ENCODE results near the gene CCNK.

Gene CCNK

GRCh38 chr14:99518441-99519346 is 37.5 kb downstream of the CCNK start:
- peak; percentile 74 for DNase-seq (ENCODE audit: low read depth)
- no peak overlapping the region for H3K4me3 ChIP-seq (ENCODE audit: low read length)
- peak; percentile 86 for TF ChIP-seq CTCF (IDR thresholded peaks at IDR 0.05; ENCODE audit: insufficient read depth, low read depth, low read length, missing control alignments)

- no peak for DNase-seq (ENCODE audit: low read depth)
- H3K4me3 ChIP-seq (ENCODE audit: low read length): no peak overlapping the region
- no peak for TF ChIP-seq CTCF (IDR thresholded peaks at IDR 0.05; ENCODE audit: insufficient read depth, low read depth, low read length, missing control alignments)
Observed at GRCh38 chr14:99519347-99519881, 38.2 kb downstream of the CCNK start.

- no peak for TF ChIP-seq CTCF (IDR thresholded peaks at IDR 0.05; ENCODE audit: insufficient read depth, low read depth, low read length, missing control alignments)
- no peak overlapping the region for H3K4me3 ChIP-seq (ENCODE audit: low read length)
- no peak for DNase-seq (ENCODE audit: low read depth)
Observed at GRCh38 chr14:99519931-99520421, 38.8 kb downstream of the CCNK start.

GRCh38 chr14:99520571-99521081 is 39.4 kb downstream of the CCNK start:
- no peak for DNase-seq (ENCODE audit: low read depth)

GRCh38 chr14:99521176-99522024 is 40.2 kb downstream of the CCNK start:
- no peak for TF ChIP-seq CTCF (IDR thresholded peaks at IDR 0.05; ENCODE audit: insufficient read depth, low read depth, low read length, missing control alignments)
- DNase-seq (ENCODE audit: low read depth): no peak
- no peak overlapping the region for H3K4me3 ChIP-seq (ENCODE audit: low read length)

More at GRCh38 chr14:99520571-99521081, 39.4 kb downstream of the CCNK start:
- no peak for TF ChIP-seq CTCF (IDR thresholded peaks at IDR 0.05; ENCODE audit: insufficient read depth, low read depth, low read length, missing control alignments)
- no peak overlapping the region for H3K4me3 ChIP-seq (ENCODE audit: low read length)

GRCh38 chr14:99522025-99522401 is 40.8 kb downstream of the CCNK start:
- H3K4me3 ChIP-seq (ENCODE audit: low read length): no peak overlapping the region
- no peak for DNase-seq (ENCODE audit: low read depth)
- no peak for TF ChIP-seq CTCF (IDR thresholded peaks at IDR 0.05; ENCODE audit: insufficient read depth, low read depth, low read length, missing control alignments)

All from epithelial cell of esophagus (primary cell).